Uterus (tissue), 2 donors: Measurements from ENCODE around the gene BCR.

ENCODE experiments used
- CTCF ChIP-seq, 4 experiments: fragments of 200-600 bp in 2 of 4; fragments of 450-650 bp in 2 of 4; sonication (generic) in 2 of 4; IDR thresholded peaks; one replicate each; pipeline ENCODE4 v1.5.1; 2016 to 2019; ENCODE audit warnings: antibody characterized with exemption in 4 of 4, mild to moderate bottlenecking in 2 of 4, moderate library complexity in 1 of 4
- POLR2A ChIP-seq, 2 donors: fragments of 450-650 bp; IDR thresholded peaks; one replicate each; pipeline ENCODE4 v1.6.1; 2016; ENCODE audit warnings: antibody characterized with exemption in 2 of 2, mild to moderate bottlenecking in 1 of 2, moderate library complexity in 1 of 2

- TF ChIP-seq POLR2A (IDR thresholded peaks at IDR 0.05) (no peak), CTCF (IDR thresholded peaks at IDR 0.05) (no peak)
These were observed 69.9 kb downstream of the BCR start for GRCh38 chr22:23250056-23250784.
